H4 (cell line): ENCODE measurements around the gene CDIP1. TPM values are rescaled to one million over a fixed set of nuclear protein-coding genes. Genes with fewer than 3 reads are reported as not detected.

ENCODE experiments used
- total RNA-seq: library from RNA; depleted of rRNA; stranded (reverse); fragments of >200 nt; shearing (Covaris generic); gene quantifications from 2 replicates; pipeline ENCODE4 v1.2.3, GENCODE V29; 2014; rRNA removed

CDIP1 gene
- total RNA-seq, 1 experiment from 2014 or later: 8.0 TPM

Other genes starting within 250 kb of the CDIP1 start
- gene GLIS2, start 222.7 kb downstream of the CDIP1 start, total RNA-seq: 0.29 and 0.45 TPM in 2 replicates
- gene PAM16, start 187.5 kb downstream of the CDIP1 start, total RNA-seq: 32.1 and 46.7 TPM in 2 replicates
- 22.8 and 32.2 TPM in 2 replicates for gene VASN, start 166.9 kb downstream of the CDIP1 start, total RNA-seq
- 8.9 and 10.6 TPM in 2 replicates for gene CORO7, start 122.2 kb downstream of the CDIP1 start, total RNA-seq
- 48.3 and 48.4 TPM in 2 replicates for gene DNAJA3, start 112.9 kb downstream of the CDIP1 start, total RNA-seq
- gene NMRAL1, start 64.1 kb downstream of the CDIP1 start, total RNA-seq: 69.5 and 102 TPM in 2 replicates
- gene HMOX2, start 62.4 kb downstream of the CDIP1 start, total RNA-seq: 46.3 and 48.4 TPM in 2 replicates
- gene C16orf96, start 17.6 kb upstream of the CDIP1 start, total RNA-seq: not detected in 2 replicates
- 2.2 and 2.5 TPM in 2 replicates for gene UBALD1, start 76.1 kb upstream of the CDIP1 start, total RNA-seq
- gene MGRN1, start 86.1 kb upstream of the CDIP1 start, total RNA-seq: 15.4 and 16.1 TPM in 2 replicates
- 37.1 and 39.6 TPM in 2 replicates for gene NUDT16L1, start 154.8 kb upstream of the CDIP1 start, total RNA-seq
- gene ANKS3, start 195.5 kb upstream of the CDIP1 start, total RNA-seq: 6.0 and 6.4 TPM in 2 replicates
- 0.62 and 6.4 TPM in 2 replicates for gene DNAAF8, start 195.8 kb upstream of the CDIP1 start, total RNA-seq
- 3.3 and 4.4 TPM in 2 replicates for gene ZNF500, start 228.4 kb upstream of the CDIP1 start, total RNA-seq
- not detected in 2 replicates for gene SEPTIN12, start 249.6 kb upstream of the CDIP1 start, total RNA-seq